ENCODE data around the gene EHBP1. TPM values are rescaled to one million over a fixed set of nuclear protein-coding genes. Genes with fewer than 3 reads are reported as not detected.

EHBP1 gene
- total and polyA plus RNA-seq, 4 donors, result 12.0 to 70.9 (median 28.1) TPM

GRCh38 chr2:62908145-62908544 lies 202.6 kb downstream of the EHBP1 start:
- ATAC-seq (ENCODE audit: low FRiP score) (no peak), DNase-seq (no peak)
- intact Hi-C loops (cut with DNase I), result no loop called here
- H3K27ac ChIP-seq (ENCODE audit: low read depth in 1 of 2, low read length in 2 of 2), result no peak overlapping the region
- no peaks in the 10 kb centered on the region for H3K27me3 ChIP-seq (ENCODE audit: control insufficient read depth in 1 of 2, insufficient read depth in 2 of 2, low read length in 1 of 2)
- H3K9me3 ChIP-seq (ENCODE audit: control insufficient read depth, low read length), result no peaks in the 10 kb centered on the region
- 79 to 90% methylated on average over 1 of the region's 1 CpG for WGBS, 2 donors
- no peaks in the 10 kb centered on the region for H3K36me3 ChIP-seq (ENCODE audit: control insufficient read depth in 1 of 2, insufficient read depth in 2 of 2, low read length in 1 of 2)
- no peaks in the 10 kb centered on the region for H3K4me1 ChIP-seq (ENCODE audit: control insufficient read depth in 1 of 2, insufficient read depth in 2 of 2, low read length in 2 of 2)
- H3K4me3 ChIP-seq (ENCODE audit: low read length in 2 of 2), result no peak overlapping the region

GRCh38 chr2:62913311-62913710 lies 207.8 kb downstream of the EHBP1 start:
- H3K27ac ChIP-seq (ENCODE audit: low read depth in 1 of 2, low read length in 2 of 2), result no peak overlapping the region
- DNase-seq (no peak), ATAC-seq (ENCODE audit: low FRiP score) (no peak)
- intact Hi-C loops (cut with DNase I), result no loop called here
- no peaks in the 10 kb centered on the region for H3K4me1 ChIP-seq (ENCODE audit: control insufficient read depth in 1 of 2, insufficient read depth in 2 of 2, low read length in 2 of 2)
- no peak overlapping the region for H3K4me3 ChIP-seq (ENCODE audit: low read length in 2 of 2)
- H3K9me3 ChIP-seq (ENCODE audit: control insufficient read depth, low read length), result no peaks in the 10 kb centered on the region
- H3K36me3 ChIP-seq (ENCODE audit: control insufficient read depth in 1 of 2, insufficient read depth in 2 of 2, low read length in 1 of 2), result no peaks in the 10 kb centered on the region
- no peaks in the 10 kb centered on the region for H3K27me3 ChIP-seq (ENCODE audit: control insufficient read depth in 1 of 2, insufficient read depth in 2 of 2, low read length in 1 of 2)

GRCh38 chr2:62919041-62919440 lies 213.5 kb downstream of the EHBP1 start:
- ATAC-seq (ENCODE audit: low FRiP score) (no peak), DNase-seq (no peak)
- H3K4me1 ChIP-seq (ENCODE audit: control insufficient read depth in 1 of 2, insufficient read depth in 2 of 2, low read length in 2 of 2), result no peaks in the 10 kb centered on the region
- H3K4me3 ChIP-seq (ENCODE audit: low read length in 2 of 2), result no peak overlapping the region
- 93 to 95% methylated on average over 2 of the region's 2 CpGs for WGBS, 2 donors
- intact Hi-C loops (cut with DNase I), result no loop called here
- H3K27me3 ChIP-seq (ENCODE audit: control insufficient read depth in 1 of 2, insufficient read depth in 2 of 2, low read length in 1 of 2), result no peaks in the 10 kb centered on the region
- peaks cover 5% of the 10 kb centered on the region for H3K9me3 ChIP-seq (ENCODE audit: control insufficient read depth, low read length)
- H3K36me3 ChIP-seq (ENCODE audit: control insufficient read depth in 1 of 2, insufficient read depth in 2 of 2, low read length in 1 of 2), result peaks cover 0 to 4% of the 10 kb centered on the region in 2 donors
- H3K27ac ChIP-seq (ENCODE audit: low read depth in 1 of 2, low read length in 2 of 2), result no peak overlapping the region

GRCh38 chr2:62920070-62920469 lies 214.6 kb downstream of the EHBP1 start:
- H3K4me1 ChIP-seq (ENCODE audit: control insufficient read depth in 1 of 2, insufficient read depth in 2 of 2, low read length in 2 of 2), result no peaks in the 10 kb centered on the region
- peaks cover 5% of the 10 kb centered on the region for H3K9me3 ChIP-seq (ENCODE audit: control insufficient read depth, low read length)
- intact Hi-C loops (cut with DNase I), result no loop called here
- H3K27ac ChIP-seq (ENCODE audit: low read depth in 1 of 2, low read length in 2 of 2), result no peak overlapping the region
- H3K4me3 ChIP-seq (ENCODE audit: low read length in 2 of 2), result no peak overlapping the region
- ATAC-seq (ENCODE audit: low FRiP score) (no peak), DNase-seq (no peak)
- H3K27me3 ChIP-seq (ENCODE audit: control insufficient read depth in 1 of 2, insufficient read depth in 2 of 2, low read length in 1 of 2), result no peaks in the 10 kb centered on the region
- peaks cover 0 to 4% of the 10 kb centered on the region in 2 donors for H3K36me3 ChIP-seq (ENCODE audit: control insufficient read depth in 1 of 2, insufficient read depth in 2 of 2, low read length in 1 of 2)

- H3K4me1 ChIP-seq (ENCODE audit: control insufficient read depth in 1 of 2, insufficient read depth in 2 of 2, low read length in 2 of 2), result no peaks in the 10 kb centered on the region
- no peaks in the 10 kb centered on the region for H3K27me3 ChIP-seq (ENCODE audit: control insufficient read depth in 1 of 2, insufficient read depth in 2 of 2, low read length in 1 of 2)
- no peak overlapping the region for H3K4me3 ChIP-seq (ENCODE audit: low read length in 2 of 2)
- H3K36me3 ChIP-seq (ENCODE audit: control insufficient read depth in 1 of 2, insufficient read depth in 2 of 2, low read length in 1 of 2), result peaks cover 0 to 4% of the 10 kb centered on the region in 2 donors
- intact Hi-C loops (cut with DNase I), result no loop called here
- ATAC-seq (ENCODE audit: low FRiP score) (no peak), DNase-seq (no peak)
- H3K27ac ChIP-seq (ENCODE audit: low read depth in 1 of 2, low read length in 2 of 2), result no peak overlapping the region
- peaks cover 5% of the 10 kb centered on the region for H3K9me3 ChIP-seq (ENCODE audit: control insufficient read depth, low read length)
Observed at GRCh38 chr2:62923242-62923641, 217.7 kb downstream of the EHBP1 start.

- Histone ChIP-seq H3K27ac (ENCODE audit: low read depth in 1 of 2, low read length in 2 of 2) (no peak overlapping the region), H3K9me3 (ENCODE audit: control insufficient read depth, low read length) (peaks cover 5% of the 10 kb centered on the region), H3K4me3 (ENCODE audit: low read length in 2 of 2) (no peak overlapping the region), H3K27me3 (ENCODE audit: control insufficient read depth in 1 of 2, insufficient read depth in 2 of 2, low read length in 1 of 2) (no peaks in the 10 kb centered on the region), H3K36me3 (ENCODE audit: control insufficient read depth in 1 of 2, insufficient read depth in 2 of 2, low read length in 1 of 2) (peaks cover 0 to 4% of the 10 kb centered on the region in 2 donors), H3K4me1 (ENCODE audit: control insufficient read depth in 1 of 2, insufficient read depth in 2 of 2, low read length in 2 of 2) (no peaks in the 10 kb centered on the region)
- intact Hi-C loops (cut with DNase I), result no loop called here
- DNase-seq (no peak), ATAC-seq (ENCODE audit: low FRiP score) (no peak)
- WGBS, 2 donors, result 100% methylated on average over 2 of the region's 2 CpGs
Observed at GRCh38 chr2:62923881-62924280, 218.4 kb downstream of the EHBP1 start.

GRCh38 chr2:62928015-62928414 lies 222.5 kb downstream of the EHBP1 start:
- DNase-seq (no peak), ATAC-seq (ENCODE audit: low FRiP score) (no peak)
- Histone ChIP-seq H3K4me1 (ENCODE audit: control insufficient read depth in 1 of 2, insufficient read depth in 2 of 2, low read length in 2 of 2) (no peaks in the 10 kb centered on the region), H3K9me3 (ENCODE audit: control insufficient read depth, low read length) (peaks cover 5% of the 10 kb centered on the region), H3K27me3 (ENCODE audit: control insufficient read depth in 1 of 2, insufficient read depth in 2 of 2, low read length in 1 of 2) (no peaks in the 10 kb centered on the region), H3K4me3 (ENCODE audit: low read length in 2 of 2) (no peak overlapping the region), H3K27ac (ENCODE audit: low read depth in 1 of 2, low read length in 2 of 2) (no peak overlapping the region), H3K36me3 (ENCODE audit: control insufficient read depth in 1 of 2, insufficient read depth in 2 of 2, low read length in 1 of 2) (peaks cover 0 to 2% of the 10 kb centered on the region in 2 donors)
- 89 to 94% methylated on average over 2 of the region's 2 CpGs for WGBS, 2 donors
- intact Hi-C loops (cut with DNase I), result no loop called here

GRCh38 chr2:62931536-62931935 lies 226.0 kb downstream of the EHBP1 start:
- Histone ChIP-seq H3K36me3 (ENCODE audit: control insufficient read depth in 1 of 2, insufficient read depth in 2 of 2, low read length in 1 of 2) (no peaks in the 10 kb centered on the region), H3K4me3 (ENCODE audit: low read length in 2 of 2) (no peak overlapping the region), H3K27me3 (ENCODE audit: control insufficient read depth in 1 of 2, insufficient read depth in 2 of 2, low read length in 1 of 2) (no peaks in the 10 kb centered on the region), H3K27ac (ENCODE audit: low read depth in 1 of 2, low read length in 2 of 2) (no peak overlapping the region), H3K9me3 (ENCODE audit: control insufficient read depth, low read length) (peaks cover 3% of the 10 kb centered on the region), H3K4me1 (ENCODE audit: control insufficient read depth in 1 of 2, insufficient read depth in 2 of 2, low read length in 2 of 2) (peaks cover 0 to 2% of the 10 kb centered on the region in 2 donors)
- ATAC-seq (ENCODE audit: low FRiP score), result no peak
- intact Hi-C loops (cut with DNase I), result no loop called here
- WGBS, 2 donors, result 97 to 98% methylated on average over 3 of the region's 3 CpGs
- no peak for DNase-seq

- Histone ChIP-seq H3K27ac (ENCODE audit: low read depth in 1 of 2, low read length in 2 of 2) (no peak overlapping the region), H3K27me3 (ENCODE audit: control insufficient read depth in 1 of 2, insufficient read depth in 2 of 2, low read length in 1 of 2) (no peaks in the 10 kb centered on the region), H3K9me3 (ENCODE audit: control insufficient read depth, low read length) (peaks cover 3% of the 10 kb centered on the region), H3K36me3 (ENCODE audit: control insufficient read depth in 1 of 2, insufficient read depth in 2 of 2, low read length in 1 of 2) (no peaks in the 10 kb centered on the region), H3K4me3 (ENCODE audit: low read length in 2 of 2) (no peak overlapping the region), H3K4me1 (ENCODE audit: control insufficient read depth in 1 of 2, insufficient read depth in 2 of 2, low read length in 2 of 2) (peaks cover 0 to 2% of the 10 kb centered on the region in 2 donors)
- intact Hi-C loops (cut with DNase I), result no loop called here
- no peak for ATAC-seq (ENCODE audit: low FRiP score)
- 79 to 94% methylated on average over 2 of the region's 2 CpGs for WGBS, 2 donors
- DNase-seq, result no peak
Observed at GRCh38 chr2:62933398-62933917, 227.9 kb downstream of the EHBP1 start.
